Stimulated activated CD4-positive, alpha-beta T cell treated with anti-CD3 and anti-CD28 coated beads, Interleukin-4, amount 100 ng/mL, for 48 hours (primary cell): ENCODE data around the gene CAMK1D.

Source experiments
- DNase-seq, 2 donors: peaks; one replicate each; pipeline ENCODE4 v3.0.0-alpha.2; 2020; ENCODE audit warnings: low read depth in 2 of 2

The CAMK1D gene

GRCh38 chr10:12465385-12466136 lies 116.2 kb downstream of the CAMK1D start:
- no peak for DNase-seq

DNA sequence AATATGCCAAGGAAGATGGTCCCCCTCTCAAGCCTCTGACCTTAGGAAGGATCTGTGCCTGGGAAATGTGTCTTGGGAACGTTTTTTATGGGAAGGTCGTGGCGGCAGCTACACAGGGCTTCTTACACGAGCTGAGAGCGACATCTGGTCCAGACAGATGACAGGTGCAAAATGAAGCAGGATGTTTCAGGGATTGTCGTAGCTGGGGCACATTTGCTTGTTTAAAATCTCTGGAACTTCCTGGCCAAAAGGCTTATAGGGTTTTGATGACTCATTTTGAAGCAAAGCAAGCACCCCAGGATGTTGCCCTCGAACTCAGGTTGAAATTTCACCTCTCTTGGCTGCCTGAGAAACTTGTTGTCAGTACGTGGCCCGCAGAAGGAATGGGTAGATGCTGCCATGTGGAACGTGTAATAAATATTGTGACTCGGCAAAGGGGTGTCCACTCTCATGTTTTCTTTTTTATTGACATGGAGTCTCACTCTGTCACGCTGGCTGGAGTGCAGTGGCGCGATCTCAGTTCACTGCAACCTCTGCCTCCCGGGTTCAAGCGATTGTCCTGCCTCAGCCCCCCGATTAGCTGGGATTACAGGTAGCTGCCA lies 117.5 kb downstream of the CAMK1D start:
- DNase-seq = no peak

DNA sequence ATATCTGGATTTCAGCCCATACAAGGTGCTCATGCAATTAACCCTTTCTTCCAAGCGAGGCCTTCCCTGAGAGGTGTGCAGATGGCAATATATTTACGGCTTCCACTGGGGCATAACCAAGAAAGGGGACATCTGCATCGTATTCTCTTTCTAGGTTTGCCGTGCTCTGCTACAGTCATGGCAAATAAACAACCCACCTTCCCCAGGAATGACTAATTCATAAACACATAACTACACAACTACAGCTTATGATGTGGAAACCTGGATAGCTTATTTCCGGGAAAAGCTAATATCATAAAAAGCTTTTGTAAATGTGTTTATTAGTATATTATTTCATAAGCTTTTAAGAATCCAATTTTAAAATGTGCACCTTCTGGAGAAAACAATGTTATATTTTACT lies 120.0 kb downstream of the CAMK1D start:
- no peak for DNase-seq

DNA sequence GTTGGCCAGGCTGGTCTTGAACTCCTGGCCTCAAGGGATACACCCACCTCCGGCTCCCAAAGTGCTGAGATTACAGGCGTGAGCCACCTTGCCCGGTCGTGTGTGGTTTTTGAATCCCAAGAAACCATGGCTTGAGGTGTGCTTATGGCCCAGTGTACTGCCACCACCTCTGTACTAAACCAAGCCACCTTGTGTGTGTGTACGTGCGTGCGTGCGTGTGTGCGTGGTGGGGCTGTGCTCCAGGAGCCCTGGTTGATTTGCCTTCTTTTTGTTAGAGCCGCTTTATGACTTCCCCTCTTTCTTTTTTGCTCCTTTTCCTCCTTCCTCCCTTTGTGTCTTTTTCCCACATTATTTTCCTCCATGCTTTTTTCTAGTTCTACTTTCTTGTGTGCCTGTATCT lies 121.4 kb downstream of the CAMK1D start:
- no peak for DNase-seq

- no peak for DNase-seq
Measured at GRCh38 chr10:12471135-12471534, 121.8 kb downstream of the CAMK1D start.

DNA sequence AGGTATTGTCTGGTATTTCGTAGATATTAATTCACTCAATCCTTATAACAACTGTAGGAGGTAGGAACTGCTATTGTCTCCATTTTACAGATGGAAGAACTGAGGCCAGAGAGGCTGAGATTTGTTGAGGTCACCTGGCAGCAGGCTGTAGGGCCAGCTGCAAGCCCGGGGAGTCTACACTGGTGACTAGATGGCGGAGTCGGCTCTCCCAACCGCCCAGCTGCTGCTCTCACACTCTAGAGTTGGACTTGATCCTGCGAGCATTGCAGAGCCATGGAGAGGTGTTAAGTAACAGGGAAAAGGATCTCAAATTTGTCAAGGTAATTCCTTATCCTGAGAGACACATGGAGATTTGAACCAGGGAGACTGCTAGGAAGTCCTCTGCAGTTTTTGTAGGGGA lies 124.1 kb downstream of the CAMK1D start:
- no peak for DNase-seq

DNA sequence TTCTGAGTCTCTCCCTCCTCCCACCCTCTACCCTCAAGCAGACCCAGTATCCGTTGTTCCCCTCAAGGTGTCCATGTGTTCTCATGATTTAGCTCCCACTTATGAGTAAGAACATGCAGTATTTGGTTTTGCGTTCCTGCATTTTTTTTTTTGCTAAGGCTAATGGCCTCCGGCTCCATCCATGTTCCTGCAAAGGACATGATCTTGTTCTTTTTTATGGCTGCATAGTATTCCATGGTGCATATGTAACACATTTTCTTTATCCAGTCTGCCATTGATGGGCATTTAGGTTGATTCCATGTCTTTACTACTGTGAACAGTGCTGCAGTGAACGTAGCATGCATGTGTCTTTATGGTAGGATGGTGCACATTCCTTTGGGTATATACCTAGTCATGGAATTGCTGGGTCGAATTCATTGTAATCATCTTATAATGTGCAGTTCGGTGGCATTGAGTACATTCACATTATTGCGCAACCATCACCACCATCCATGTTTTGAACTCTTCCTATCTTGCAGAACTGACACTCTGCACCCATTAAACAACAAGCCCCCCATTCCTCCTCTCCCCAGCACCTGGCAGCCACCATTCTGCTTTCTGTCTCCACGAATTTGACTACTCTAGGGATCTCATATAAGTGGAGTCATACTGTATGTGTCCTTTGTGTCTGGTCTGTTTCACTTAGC lies 125.5 kb downstream of the CAMK1D start:
- no peak for DNase-seq

DNA sequence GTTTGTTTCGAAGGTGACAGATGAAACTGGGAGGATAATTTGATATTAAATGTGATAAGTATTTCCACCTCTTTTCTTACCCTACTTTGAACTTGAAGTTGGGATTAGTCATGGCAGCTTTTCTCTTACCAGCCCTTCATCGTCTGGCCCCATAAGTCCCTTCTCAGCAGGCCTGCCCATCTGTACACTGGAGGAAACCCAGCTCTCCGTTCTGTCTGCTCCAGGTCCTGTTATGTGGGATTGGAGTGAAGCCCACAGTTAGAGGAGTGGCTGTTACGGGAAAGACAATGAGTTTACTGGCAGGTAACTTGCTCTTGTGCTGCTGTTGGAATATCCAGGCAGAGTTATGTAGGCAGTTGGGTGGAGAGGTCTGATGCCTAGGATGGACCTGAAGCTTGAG lies 127.3 kb downstream of the CAMK1D start:
- no peak for DNase-seq

- no peak for DNase-seq
Measured at GRCh38 chr10:12479437-12479844, 130.1 kb downstream of the CAMK1D start.

GRCh38 chr10:12479924-12480323 lies 130.6 kb downstream of the CAMK1D start:
- no peak for DNase-seq

DNA sequence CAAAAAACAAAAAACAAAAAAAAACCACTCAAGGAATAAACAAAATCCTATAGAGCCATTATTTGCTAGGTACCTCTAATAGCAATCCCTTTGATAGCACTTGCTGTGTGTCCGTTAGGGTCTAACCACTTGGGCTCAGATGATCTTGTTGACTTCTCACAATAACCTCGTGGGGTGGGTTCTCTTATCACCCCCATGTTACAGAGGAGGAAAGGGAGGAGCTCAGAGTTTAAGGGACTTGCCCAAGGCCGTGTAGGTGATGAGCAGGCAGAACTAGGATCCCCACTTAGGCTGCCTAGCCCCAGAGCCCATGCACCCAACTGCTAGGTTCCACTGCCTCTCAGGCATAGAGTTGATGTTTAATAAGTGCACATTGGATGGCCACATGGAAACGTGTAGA lies 131.1 kb downstream of the CAMK1D start:
- no peak for DNase-seq

- DNase-seq = no peak
Measured at GRCh38 chr10:12481924-12482323, 132.6 kb downstream of the CAMK1D start.

DNA sequence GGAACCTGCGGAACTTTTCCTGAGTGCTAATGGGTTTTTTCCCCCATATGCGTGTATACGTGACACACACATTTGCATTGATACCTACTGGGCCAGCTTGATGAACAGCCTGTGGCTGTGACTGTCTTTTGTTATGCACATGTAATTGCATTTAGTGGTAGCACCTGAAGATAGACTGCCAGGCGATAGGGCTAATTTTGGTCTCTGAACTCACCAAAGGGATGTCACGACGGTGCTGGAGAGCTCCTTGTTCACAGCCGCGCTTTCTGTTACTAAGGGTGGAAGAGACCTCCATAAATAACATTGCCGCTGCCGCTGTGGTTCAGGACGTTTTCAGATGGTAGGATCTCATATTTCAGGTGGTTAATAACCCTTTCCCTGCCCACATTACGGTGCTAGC lies 133.2 kb downstream of the CAMK1D start:
- no peak for DNase-seq

DNA sequence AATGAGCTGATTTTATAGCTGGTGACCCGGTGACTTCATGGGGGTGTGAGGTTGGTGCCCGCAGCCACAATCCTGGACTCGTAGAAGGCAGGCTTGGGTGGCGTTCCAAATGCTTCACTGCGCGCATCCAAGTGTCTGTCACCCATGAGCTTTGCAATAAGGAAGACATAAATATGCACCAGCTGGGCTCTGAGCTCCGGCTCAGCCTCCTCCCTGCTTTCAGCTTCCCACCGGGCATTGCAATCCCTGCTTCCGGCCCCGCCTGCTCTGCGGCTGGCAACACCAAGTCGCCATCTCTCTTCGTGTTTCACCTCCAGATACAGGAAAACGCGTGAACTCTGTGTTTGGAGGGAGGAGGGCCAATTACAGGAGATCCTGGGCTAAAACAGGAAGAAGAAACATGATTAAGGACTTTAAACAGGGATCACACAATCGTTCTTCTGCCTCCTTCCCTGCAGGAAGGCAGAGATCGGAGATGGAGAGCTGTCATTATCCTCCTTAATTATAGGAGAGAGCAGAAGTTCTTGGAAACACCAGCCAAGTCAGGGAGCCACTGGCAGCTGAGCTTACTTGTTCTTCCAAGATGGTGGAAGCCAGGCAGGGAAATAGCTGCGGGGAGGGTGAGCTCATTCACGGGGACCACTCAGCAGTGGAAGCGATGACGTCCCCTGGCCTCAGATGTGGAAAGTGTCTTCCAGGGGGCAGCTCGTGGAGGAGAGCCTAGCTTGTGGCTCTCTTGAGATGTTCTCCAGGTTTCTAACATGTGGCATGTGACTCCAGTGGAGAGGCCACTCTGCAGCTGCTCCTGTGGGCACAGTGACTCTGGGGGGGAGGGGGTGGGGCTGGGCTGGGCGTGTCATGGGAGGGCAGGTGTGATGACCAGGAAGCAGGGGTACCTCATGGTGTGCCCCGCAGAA lies 134.9 kb downstream of the CAMK1D start:
- DNase-seq = no peak

DNA sequence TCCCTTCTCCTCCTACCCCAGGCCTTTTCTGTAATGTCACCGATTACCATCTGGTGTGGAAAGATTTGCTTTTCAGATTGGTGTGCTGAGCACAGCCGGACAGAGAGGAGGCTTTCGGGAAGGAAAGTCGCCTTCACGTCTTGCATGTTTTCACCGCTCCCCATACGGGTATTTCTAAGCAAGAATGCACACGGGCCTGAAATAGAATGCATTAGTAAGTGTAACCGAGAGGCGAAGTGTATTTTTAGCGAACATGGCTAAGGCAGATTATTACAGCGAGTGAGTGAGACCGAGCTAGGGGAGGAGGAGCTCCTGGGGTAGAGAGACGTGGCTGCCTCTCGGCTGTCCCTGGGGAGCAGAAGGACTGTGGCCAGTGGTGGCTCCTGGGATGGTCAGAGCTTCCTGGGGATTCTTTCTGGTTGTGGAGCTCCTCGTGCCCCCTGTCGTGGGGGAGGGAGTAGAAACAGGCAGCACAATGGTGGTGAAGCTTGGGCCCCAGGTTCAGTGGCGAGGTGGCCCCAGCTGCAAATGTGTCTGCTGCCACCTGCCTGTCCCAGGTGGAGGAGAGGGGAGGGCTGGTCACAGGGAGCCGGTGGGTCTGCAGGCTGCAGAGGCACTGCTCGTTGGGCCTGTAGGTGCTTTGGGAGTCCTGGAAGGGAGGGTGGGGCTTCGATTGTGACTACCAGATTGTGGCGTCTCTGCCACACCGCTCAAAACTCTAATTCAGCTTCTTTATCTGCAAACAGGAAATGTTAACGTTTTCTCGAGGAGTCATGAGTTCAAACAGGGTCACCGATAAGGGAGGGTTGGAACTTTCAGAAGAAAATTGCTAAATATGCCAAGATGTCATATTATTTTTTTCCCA lies 135.8 kb downstream of the CAMK1D start:
- DNase-seq = peak in 1 of 2 donors; percentile 16

DNA sequence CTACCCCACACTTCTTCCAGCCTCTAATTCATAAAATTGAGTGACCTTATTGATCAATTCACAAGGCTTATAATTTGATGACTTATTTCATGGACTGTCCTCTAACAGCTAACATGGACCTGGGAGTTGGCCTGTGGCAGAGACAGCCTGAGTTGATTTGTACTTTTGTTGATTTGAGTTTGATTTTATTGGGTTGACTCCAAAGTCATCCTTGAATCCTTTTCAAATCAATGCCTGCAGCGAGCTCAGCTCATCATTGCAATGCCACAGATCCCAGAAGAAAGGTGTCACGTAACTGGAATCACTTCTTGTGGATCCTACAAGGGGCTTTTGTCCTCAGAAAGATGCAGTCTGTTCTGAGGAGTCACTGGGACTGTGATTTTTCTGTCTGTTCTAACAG lies 138.0 kb downstream of the CAMK1D start:
- no peak for DNase-seq

- DNase-seq = no peak
Measured at GRCh38 chr10:12488626-12489025, 139.3 kb downstream of the CAMK1D start.

- DNase-seq = no peak
Measured at GRCh38 chr10:12489357-12489756, 140.0 kb downstream of the CAMK1D start.

DNA sequence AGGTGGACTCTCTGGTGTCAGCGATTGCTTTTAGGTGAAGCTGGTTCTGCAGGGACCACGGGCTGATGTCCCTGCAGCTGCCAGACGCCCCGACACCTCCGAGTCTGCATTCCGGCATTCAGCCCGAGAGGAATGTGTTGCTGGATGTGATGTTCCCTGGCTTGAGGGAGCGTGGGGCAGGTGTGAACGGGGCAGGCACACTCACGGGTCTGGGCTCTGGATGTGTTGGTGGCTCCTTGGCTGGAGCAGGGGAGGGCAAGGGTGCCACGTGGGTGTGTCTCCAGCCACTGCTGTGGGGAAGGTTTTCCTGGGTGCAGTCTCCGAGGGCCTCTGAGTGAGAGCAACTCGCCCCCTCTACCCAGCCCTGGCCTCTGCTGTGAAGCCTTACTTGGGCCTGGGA lies 140.5 kb downstream of the CAMK1D start:
- DNase-seq = no peak

GRCh38 chr10:12490963-12491362 lies 141.6 kb downstream of the CAMK1D start:
- no peak for DNase-seq

GRCh38 chr10:12491491-12491890 lies 142.1 kb downstream of the CAMK1D start:
- no peak for DNase-seq
